NCI-H1092 treated with DMSO at 0.1 percent for 48 hours (cell line): Measurements from ENCODE around the gene PSTPIP1.

Experiments used
- DNase-seq: peaks from one replicate; lab custom pipeline; 2025; lab: John Stamatoyannopoulos, UW

The PSTPIP1 gene

DNA sequence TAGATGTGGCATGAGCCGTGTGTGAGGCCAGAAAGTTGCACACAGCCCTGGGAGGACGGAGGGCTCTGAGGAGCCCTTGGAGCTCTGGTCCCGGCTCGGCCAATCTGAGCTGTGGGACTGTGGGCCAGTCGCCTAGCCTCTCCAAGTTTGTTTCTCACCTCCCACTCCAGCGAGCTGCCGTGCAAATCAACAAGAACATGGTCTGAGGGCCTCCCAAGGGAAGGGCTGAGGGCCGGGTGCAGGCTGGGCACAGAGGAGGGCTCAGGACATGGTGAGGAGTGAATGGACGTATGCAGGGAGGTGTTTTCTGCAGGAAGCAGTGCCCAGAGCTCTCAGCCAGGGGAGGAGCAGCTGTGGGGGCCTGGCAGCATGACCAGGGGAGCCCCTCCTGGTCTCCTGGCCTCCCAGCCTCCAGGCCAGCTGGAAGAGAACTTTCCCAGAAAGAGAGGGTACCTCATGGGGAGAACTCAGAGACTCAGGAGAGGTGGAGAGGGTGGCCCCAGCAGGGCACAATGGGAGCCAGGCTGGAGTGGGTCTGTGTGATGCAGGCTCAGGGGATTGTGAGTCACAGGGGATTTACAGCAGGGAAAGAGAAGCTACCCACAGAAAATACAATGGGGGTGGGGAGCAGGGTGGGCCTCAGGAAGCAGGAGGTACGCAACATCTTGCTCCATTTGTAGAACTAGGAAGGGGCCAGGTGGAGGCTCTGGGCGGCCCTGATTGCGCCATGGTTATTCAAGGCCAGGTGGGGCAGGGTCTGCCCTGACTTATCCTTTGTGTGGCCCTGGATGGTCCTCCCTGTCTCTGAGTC is 24.8 kb downstream of the PSTPIP1 start:
- no peak for DNase-seq

- DNase-seq = no peak
These were observed 25.6 kb downstream of the PSTPIP1 start for GRCh38 chr15:77020348-77021087.

- no peak for DNase-seq
These were observed 26.2 kb downstream of the PSTPIP1 start for GRCh38 chr15:77021088-77021481.

DNA sequence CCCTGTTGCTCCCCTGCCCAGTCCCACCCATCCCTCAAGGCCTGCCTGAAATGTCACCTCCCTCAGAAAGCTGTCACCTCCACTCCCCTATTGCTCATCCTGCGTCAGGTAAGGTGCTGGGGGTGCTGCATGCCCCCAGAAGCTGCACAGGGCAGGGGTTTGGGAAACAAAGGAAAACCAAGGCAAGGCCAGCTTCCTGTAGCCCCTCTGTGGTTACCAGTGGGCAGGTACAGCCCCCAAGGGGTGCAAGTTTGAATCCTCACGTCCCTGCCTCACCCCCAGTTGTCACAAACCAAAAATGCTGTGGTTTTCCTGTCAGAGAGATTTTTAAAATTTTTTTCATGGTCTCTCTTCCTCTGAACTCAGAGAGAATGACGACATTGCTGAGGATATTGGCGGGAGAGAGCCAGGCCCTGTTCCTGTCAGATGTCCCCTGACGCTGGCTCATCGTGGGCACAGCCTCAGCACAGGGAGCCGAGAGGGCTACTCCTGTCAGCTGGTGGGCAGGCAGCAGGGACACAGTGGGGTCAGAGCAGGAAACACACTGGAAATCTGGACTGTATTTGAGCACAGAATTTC is 27.0 kb downstream of the PSTPIP1 start:
- no peak for DNase-seq

DNA sequence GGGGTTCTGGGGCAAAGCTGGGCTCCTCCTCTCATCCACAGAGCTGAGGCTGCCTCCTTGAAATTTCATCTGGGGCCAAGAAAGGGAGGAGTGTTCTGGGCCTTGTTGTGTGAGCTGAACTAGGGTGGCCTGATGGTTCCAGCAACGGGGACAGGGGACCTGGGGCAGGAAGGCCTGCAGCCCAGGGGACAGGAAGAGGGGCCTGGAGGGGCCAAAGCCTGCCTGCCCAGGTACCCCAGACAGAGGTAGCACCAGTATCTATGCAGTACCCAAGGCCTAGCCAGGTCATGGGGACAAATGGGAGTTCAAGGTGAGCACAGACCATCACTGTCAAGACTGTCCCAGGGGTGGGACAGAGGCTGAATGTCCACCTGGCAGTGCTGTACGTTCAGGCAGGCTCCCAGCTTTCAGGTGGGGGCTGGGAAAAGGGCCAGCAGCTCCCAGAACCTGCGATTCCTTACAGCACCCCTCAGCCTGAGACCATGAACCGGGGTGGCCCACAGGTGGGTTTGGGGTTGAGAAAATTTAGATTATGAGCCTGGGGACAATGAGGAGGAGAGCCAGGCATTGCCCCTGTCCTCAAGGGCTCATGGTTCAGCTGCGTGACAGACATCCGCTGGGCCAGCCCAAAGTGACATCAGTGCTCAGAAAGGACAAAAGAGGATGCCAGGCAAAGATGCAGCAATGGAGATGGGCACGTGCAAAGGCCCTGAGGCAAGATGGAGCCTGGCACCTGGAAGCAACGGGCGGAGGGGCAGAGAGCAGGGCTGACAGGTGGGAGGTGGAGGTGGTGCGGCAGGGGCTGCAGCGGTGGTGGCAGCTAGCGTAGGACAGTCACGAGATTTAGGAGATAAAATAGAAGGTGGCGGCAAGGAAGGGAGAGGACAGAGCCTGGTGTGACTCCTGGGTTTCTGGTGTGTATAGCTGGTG is 28.0 kb downstream of the PSTPIP1 start:
- no peak for DNase-seq

GRCh38 chr15:77023576-77024272 is 28.8 kb downstream of the PSTPIP1 start:
- no peak for DNase-seq

GRCh38 chr15:77024273-77025082 is 29.6 kb downstream of the PSTPIP1 start:
- no peak for DNase-seq

- no peak for DNase-seq
These were observed 30.4 kb downstream of the PSTPIP1 start for GRCh38 chr15:77025083-77025901.

DNA sequence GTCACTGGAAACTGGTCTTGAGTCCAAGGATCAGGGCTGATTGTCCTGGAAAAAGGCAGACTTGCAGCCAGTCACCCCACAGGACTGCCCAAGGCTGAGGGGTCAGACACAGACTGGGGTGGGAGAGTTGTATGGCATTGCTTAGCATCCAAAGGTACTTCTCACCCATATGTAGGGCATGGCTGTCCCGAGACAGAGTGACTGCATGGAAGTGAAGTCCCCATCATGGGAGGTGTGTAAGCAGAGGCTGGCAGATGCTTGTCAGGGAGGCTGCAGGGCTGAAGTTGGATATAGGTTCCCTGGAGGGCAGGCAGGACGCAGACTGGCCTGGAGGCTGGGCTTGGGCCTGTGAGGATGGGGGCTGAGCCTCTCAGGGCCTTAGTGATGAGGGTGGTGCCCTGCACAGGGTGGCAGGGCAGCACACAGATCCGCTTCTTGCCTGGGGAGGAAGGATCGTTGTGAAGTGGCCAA is 31.1 kb downstream of the PSTPIP1 start:
- DNase-seq = no peak

GRCh38 chr15:77026501-77027110 is 31.7 kb downstream of the PSTPIP1 start:
- no peak for DNase-seq

DNA sequence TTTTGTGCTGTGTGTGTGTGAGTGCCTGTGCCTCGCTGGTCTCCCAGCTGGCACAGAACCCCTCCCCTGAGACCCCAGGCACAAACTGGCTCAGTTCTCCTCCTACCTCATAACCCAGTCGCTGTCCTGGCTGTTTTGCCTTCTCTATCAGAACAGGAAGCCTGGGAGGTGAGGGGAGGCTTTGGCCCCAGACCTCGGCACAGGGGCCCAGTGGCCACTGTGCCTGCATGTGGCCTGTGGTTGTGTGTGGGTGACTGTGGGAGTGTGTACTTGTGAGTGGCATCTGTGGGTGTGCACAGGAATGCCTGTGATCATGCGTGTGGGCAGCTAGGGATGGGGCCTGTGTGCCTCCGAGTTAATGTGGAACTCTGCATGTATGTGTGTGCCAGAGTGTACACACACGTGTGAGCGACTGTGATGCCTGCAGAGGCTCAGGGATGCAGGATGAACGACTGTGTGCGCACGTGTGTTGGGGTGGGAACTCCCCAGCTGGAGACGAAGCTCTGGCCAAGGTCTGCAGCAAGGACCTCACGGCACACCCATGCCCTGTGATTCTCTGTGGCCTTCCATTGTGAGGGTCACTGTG is 32.3 kb downstream of the PSTPIP1 start:
- DNase-seq = no peak

- no peak for DNase-seq
These were observed 32.9 kb downstream of the PSTPIP1 start for GRCh38 chr15:77027697-77028450.

DNA sequence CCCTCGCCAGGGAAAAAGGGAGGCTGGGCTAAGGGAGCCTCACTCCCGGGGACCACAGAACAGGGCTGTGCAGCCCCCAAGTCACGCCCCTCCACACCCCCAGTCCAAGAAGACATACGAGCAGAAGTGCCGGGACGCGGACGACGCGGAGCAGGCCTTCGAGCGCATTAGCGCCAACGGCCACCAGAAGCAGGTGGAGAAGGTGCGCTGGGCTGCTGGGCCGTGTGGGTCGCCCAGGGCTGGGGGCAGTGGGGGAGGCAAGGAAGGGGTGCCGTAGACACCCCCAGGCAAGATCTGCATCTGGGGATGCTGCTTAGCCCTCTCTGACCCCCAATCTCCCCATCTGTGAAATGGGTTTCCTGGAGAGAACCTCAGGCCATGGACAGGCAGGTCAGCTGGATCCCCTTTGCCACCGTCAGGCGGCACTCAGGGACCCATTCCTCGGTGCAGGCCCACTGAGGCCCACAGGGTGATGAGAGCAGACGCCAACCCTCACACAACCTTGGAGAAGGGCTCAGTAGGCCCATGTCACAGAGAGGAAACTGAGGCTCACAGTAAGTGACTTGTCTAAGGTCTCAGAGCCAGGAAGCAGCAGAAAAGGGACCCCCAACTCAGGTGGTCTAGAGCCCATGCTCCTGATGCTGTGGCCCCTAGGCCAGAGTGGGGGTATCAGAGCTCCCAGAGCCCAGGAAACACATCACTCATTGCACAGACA is 33.7 kb downstream of the PSTPIP1 start:
- no peak for DNase-seq

DNA sequence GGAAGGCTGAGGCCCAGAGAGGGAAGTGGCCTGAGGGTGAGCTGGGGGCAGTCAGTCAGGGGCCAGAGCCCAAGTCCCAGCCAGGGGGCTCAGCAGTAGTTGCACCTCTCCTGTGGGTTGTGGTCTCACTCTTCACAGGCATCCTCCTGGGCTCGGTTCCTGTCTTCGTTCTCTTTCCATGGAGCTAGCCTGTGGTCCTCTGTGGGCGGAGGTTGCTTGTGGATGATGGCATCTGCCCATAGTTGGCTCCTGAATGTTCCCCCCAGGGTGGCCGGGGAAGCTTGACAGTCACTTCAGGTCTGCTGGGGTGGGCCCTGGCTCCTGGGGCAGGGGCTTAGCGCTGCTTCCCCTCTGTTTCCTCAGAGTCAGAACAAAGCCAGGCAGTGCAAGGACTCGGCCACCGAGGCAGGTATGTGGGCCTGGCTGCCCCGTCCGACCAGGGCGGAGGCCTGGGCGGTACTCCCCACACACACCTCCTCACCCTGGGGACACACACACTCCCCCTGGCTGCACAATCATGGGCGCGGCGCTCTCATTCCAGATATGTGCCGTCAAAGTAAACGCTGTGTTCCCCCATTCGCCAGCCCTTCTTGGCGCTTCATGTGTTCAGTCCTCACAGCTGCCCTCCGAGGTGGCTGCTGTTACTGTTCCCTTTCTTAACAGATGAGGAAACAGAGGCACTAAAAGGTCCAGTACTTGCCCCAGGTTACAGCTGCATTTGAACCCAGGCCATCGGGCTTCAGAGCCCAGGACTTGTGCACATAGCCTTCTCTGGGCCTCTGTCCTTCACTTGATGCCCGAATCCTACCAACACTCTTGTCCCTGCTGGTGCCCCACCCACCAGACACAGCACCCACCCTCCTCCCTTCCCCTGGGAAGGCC is 34.5 kb downstream of the PSTPIP1 start:
- DNase-seq = no peak

GRCh38 chr15:77030048-77030927 is 35.4 kb downstream of the PSTPIP1 start:
- DNase-seq = no peak
